Right ventricle myocardium inferior (tissue), 1 donor: ENCODE measurements around the gene THOC7. TPM values are rescaled to one million over a fixed set of nuclear protein-coding genes. Genes with fewer than 3 reads are reported as not detected.

ENCODE experiments used
- ATAC-seq: fragments of 200-7000 bp; cut with Tn5 transposase; one replicate; pipeline ENCODE4 v1.9.1; 2020; ENCODE audit warnings: mild to moderate bottlenecking, moderate library complexity
- DNase-seq: peaks from one replicate; pipeline ENCODE4 v3.0.0; 2021; ENCODE audit errors: missing footprints
- intact Hi-C: fragments of 100-400 bp; cut with DNase I; formaldehyde crosslinking; loops from one replicate; pipeline ENCODE4 v1.11.0; 2022
- total RNA-seq: library from RNA; stranded (reverse); fragmentation: NEBNext Ultra II Directional; extraction: Animal tissue kit (Norgen Biotek cat#: 25700); gene quantifications from one replicate; pipeline ENCODE4 v1.2.1, GENCODE V29; 2021
- donor health status: DM: no; HTN: yes; CAD: no; lungs with severe emphysema.

THOC7 gene
- total RNA-seq, 1 donor from 2014 or later, result 79.1 TPM

DNA sequence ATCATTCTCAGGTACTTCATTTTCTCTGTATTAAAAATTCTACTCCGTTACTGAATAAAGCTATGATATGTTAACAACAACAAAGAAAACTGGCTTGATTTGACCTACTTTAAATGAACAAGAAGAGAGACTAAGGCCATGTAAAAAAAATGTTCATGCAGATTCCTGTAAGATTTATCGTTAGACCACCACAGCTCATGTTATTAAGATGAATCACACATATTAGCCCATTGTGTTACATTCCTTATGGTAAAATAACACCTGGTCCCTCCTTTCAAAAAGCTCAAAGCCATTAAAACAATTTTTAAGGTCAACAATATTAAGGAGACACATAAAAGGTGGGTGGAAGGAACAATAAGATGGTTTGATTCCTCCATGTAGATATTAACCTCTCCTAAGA is 6.3 kb downstream of the THOC7 start:
- intact Hi-C loops, result no loop called here
- no peak for ATAC-seq
- no peak for DNase-seq

DNA sequence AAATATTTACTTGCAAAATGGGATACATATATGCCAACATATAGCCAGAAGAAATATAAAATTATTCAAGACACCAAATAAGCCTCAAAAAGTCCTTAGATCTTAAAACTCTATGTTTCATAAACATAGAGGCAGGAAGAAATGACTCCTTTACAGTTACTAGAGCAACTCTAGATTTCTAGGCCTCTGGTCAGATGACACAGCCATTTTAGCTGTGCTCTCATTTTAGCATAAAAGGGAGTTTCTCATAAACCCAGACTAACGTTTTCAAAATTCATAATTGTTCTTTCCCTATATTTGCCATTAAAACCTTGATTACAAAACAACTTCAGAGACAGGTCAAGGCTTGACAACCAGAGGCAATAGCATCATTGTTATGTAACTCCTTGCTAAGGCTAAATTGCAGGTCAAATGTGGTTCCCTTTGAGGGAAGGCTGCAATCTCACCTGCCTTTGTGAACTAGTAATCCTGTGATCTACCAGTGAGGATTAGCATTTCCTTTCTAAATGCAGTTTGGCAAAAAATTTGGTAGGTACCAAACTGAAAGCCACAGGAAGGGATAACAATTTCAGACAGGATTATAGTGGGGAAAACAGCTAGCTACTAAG is 8.2 kb downstream of the THOC7 start:
- intact Hi-C loops, result no loop called here
- DNase-seq, result no peak
- no peak for ATAC-seq

DNA sequence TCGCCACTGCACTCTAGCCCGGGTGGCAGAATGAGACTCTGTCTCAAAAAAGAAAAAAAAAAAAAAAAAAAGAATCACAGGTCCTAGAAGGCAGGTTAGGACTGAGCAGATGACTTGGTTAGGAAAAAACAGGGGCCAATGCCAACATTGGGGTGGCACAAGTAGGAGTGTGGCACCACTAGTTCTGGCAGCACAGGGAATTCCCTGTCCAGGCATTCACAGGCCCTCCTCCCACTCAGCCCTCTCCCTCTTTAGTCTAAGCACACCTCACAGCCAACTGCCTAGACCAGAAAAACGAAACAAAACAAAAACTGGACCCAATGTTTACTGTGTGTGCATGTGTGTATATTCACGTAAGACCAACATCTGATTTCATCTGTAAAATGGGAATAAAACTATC is 10.5 kb downstream of the THOC7 start:
- ATAC-seq (no peak), DNase-seq (no peak)
- intact Hi-C loops, result no loop called here

DNA sequence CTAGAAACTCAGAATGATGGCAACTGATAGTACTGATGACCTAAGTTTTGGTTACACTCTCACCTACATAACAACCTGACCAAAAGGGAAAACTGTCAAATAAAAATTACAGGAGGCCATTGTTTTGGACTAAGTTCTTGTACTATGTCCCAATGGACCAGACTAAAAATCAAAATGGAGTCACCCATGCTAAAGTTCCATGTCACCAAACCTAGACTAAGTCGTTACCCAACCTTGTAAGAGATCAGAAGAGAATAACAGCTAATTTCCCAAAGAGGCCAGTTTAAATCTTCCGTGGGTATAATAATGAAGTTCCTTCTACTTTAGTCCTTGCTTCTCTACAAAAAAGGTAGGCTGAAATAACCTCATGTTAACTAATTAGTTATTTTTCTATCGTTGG is 12.3 kb downstream of the THOC7 start:
- ATAC-seq (no peak), DNase-seq (no peak)
- intact Hi-C loops, result no loop called here

DNA sequence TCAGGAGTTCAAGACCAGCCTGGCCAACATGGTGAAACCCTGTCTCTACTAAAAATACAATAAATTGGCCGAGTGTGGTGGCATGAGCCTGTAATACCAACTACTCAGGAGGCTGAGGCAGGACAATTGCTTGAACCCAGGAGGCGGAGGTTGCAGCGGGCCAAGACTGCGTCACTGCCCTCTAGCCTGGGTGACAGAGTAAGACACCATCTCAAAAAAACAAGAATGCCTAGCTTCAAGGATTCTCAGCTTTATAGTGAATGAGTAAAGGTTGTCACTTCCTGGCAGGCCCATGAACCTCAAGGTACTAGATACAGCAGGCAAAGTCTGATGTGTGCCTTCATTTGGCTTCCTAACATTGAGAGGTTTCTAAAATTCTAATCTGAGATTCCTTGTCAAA is 14.4 kb downstream of the THOC7 start:
- ATAC-seq (no peak), DNase-seq (no peak)
- intact Hi-C loops, result no loop called here

DNA sequence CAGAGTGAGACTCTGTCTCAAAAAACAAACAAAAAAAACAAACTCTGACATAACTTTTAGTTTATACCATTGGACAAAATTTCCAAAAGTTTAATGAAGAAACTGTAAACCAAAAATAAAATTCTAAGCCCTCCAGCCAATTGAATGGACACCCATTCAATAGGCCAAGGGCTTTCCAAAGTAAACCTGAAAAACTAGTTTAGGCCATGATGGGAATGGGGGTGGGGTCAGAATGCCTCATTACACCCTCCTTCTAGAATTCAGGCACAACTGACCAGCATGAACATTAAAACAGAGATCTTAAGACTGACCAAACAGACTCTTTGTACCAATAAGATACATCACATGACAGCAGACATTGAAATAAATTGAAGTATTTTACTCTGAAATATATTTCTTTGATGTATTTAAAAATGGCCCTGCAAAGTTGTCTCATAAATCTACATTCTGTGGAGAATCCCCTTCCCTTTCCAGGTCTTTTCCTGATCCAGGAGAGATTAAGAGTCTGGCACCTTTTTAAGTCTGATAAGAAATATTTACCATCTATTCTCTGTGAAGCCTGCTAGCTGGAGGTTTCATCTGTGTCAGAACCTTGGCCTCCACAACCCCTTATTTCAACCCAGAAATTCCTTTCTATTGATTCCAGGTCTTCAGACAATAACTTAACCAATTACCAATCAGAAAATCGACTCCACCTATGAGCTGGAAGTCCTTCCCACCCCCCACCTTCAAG is 15.7 kb downstream of the THOC7 start:
- DNase-seq, result no peak
- no peak for ATAC-seq
- intact Hi-C loops, result no loop called here

DNA sequence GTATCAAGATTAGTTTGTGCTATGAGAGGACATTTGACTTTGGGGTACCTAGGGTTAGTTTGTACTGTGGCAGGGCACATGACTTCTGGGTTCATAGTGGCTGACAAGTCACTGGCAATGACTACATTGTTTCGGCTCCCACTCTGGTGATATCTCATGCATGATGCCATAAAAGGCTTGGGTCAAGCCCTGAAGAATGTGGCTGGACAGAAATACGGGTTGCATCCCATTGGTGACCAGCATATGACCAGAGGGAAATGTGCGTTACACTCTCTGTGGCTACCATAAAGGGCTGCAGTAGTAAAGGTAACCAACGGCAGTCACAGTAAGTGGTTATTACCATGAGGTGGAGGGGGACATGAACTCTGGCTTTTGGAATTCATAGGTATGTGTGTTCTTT is 18.4 kb downstream of the THOC7 start:
- no peak for DNase-seq
- no peak for ATAC-seq
- intact Hi-C loops, result no loop called here

DNA sequence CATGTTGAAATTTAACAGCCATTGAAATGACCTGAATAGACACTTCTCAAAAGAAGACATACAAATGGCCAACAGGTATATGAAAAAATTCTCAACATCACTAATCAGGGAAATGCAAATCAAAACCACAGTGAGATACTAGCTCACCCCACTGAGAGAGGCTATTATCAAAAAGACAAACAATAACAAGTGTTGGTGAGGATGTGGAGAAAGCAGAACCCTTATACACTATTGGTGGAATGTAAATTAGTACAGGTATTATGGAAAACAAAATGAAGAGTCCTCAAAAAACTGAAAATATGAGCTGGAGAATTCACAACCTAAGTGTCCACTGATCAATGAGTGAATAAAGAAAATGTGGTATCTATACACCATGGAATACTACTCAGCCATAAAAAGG is 21.5 kb downstream of the THOC7 start:
- DNase-seq, result no peak
- no peak for ATAC-seq
- intact Hi-C loops, result no loop called here

DNA sequence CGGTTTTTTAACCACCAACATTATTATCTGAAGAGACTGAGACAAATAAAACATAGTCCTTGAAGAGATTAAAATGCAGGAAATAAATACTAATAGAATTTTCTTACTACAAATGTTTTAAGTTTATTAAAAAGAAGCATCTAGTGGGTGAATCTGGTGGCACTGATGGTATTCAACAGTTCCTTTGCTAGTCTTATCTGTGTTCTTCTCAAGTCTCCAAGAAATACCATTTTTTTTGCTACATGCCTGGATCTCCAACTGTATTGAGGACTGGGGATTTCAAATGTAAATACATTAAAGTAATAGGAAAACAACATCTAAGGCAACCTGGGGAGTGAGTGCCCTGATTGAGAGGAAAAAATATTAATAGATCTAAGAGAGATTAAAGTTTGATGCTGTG is 21.9 kb downstream of the THOC7 start:
- no peak for DNase-seq
- ATAC-seq, result no peak
- intact Hi-C loops, result no loop called here

DNA sequence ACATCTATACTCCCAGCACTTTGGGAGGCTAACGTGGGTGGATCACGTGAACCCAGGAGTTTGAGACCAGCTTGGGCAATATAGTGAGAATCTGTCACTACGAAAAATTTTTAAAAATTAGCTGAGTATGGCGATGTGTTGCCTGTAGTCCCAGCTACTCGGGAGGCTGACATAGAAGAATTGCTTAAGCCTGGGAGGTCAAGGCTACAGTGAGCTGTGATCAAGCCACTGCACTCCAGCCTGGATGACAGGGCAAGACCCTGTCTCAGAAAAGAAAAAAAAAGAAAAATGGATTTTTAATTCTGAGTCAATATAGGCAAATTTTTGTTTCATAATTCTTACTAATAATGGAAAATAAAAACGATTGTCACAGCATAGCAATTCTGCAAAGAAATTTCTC is 31.2 kb downstream of the THOC7 start:
- no peak for ATAC-seq
- intact Hi-C loops, result no loop called here
- DNase-seq, result no peak

DNA sequence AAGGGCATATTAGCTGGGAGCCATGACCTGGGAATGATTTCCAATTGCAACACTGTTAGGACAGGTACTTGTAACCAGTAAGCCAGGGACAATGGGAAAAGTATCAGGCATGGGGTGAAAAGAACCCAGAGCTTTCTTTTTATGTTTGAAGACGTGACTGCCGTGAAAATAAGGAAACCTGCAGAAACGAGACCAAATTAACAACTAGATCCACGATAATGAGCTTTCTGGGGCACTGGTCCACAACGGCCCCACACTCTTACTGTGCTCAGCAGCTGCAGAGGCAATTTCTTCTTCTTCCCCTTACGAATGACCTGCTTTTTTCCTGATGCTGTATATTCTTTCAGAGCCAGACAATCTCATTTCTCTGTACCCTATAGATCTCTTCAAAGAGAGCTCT is 33.1 kb downstream of the THOC7 start:
- intact Hi-C loops, result no loop called here
- DNase-seq (no peak), ATAC-seq (no peak)

DNA sequence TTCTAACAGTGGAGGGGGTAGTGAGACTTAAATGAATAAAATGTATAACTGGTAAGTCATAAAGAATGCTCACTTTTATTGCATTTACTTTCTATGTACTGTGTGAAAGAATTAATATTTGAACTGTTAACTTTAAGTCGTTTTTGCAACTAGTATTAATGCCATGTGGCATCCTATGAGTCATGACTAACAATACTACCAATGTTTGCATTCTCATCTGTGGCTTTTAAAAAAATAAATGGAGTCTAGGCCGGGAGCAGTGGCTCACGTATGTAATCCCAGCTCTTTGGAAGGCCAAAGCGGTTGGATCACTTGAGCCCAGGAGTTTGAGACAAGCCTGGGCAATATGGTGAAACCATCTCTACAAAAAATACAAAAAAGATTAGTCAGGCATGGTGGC is 39.3 kb downstream of the THOC7 start:
- intact Hi-C loops, result no loop called here
- ATAC-seq (no peak), DNase-seq (no peak)

DNA sequence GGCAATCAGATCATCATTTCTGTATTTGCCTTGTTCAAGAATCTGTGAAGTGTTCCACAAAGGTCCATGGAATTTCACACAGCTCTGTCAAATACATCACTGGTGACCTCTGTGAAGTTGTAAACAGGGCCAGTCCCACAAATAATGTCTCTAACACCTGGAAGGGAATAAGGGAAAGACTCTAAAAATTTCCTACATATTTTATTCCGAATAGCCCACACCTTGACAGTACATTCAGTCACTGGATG is 44.5 kb downstream of the THOC7 start, which contains the start of gene C3orf49:
Gene C3orf49 (plus strand): TSS at position 149 of the 248 bp plus-strand sequence. CDS start 173 bp downstream, outside the sequence.
- DNase-seq (no peak), ATAC-seq (no peak)
- intact Hi-C loops, result no loop called here

DNA sequence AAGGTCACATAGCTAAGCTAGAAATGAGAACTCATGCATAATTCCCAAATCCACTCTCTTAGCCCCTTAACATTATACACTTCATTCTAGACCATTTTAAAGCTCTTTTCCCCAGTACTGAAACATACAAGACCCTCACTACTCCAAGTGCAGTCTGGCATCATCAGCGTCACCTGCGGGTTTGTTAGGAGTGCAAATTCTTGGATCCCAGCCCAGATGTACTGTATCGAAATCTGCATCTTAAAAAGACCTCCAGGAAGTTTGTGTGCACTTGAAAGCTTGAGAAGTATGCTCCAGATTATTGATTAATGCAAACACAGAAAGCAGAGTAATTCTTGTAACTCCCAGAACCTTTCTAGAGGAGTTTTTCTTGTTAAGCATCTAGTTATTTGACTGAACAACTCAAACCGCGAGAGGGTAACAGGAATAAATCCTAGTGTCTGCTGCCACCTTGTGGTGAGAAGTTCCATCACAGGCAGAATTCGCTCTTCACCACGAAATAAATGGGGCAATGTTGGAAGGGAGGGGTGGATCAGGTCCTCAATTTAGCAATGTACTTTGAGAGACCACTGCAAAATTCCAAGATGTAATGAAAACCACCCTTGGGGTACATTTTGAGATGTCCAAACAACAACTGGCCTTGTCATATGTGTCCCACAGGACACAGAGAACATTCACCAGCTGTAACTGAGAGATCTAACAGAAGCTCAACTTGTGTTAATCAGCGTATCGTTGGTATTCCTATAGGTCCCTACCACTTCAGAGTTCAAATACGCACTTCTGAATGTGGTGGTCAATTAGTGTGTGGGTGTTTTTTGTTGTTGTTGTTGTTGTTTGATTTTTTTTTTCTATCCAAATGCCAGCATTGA is 45.1 kb downstream of the THOC7 start:
- DNase-seq (no peak), ATAC-seq (no peak)
- intact Hi-C loops, result loop anchor here (1.0 kb wide), 1 partner anchor 467 kb away; no protein-coding TSS in a partner anchor

DNA sequence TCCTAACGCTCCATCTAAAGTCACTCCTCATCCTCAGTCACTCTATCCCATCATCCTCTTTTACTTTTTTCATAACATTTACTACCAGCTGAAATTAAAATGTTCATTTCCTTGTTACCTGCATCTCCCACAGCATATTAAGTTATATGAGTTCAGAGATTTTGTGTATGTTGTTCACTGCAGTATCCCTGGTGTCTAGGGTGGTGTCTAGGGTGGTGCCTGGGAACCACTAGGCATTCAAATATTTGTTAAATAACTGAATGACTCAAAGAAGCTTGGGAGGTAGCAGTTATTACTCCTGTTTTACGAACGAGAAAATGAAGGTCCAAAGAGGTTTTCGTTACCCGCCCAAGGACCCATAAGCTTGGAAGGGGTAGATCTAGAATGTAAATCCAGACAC is 46.4 kb downstream of the THOC7 start:
- intact Hi-C loops, result no loop called here
- DNase-seq (no peak), ATAC-seq (no peak)

DNA sequence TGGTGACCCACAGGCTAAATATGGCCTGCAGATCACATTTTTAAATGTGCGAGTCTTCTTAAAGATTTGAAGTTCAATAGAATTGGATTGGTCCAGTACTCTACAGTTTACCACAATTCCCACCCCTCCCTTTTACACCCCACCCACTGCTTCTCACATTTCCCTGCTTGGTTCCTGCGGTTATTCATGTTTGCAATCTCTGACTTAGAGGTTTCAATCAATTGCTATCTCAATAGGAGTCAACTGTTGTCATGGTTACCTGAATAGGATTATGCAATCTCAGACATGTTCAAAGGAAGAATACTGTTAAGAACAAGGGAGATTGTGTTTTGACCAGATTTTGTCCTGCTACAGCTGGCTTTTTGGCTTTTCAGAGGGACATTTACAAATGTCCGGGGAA is 49.4 kb downstream of the THOC7 start:
- DNase-seq, result no peak
- intact Hi-C loops, result no loop called here
- ATAC-seq, result no peak

DNA sequence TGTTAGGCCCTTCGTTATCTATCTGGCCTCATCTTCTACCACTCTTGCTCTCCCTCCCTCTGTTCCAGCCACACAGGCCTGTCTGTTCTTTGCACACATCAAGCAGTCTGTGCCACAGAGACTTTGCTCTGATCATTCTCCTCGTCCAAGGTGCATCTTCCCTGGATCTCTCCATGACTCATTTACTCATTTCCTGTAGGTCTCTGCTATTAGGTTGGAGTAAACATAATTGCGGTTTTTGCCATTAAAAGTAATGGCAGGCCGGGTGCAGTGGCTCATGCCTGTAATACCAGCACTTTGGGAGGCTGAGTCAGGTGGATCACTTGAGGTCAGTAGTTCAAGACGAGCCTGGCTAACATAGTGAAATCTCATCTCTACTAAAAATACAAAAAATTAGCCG is 54.0 kb downstream of the THOC7 start:
- no peak for DNase-seq
- ATAC-seq, result no peak
- intact Hi-C loops, result no loop called here

DNA sequence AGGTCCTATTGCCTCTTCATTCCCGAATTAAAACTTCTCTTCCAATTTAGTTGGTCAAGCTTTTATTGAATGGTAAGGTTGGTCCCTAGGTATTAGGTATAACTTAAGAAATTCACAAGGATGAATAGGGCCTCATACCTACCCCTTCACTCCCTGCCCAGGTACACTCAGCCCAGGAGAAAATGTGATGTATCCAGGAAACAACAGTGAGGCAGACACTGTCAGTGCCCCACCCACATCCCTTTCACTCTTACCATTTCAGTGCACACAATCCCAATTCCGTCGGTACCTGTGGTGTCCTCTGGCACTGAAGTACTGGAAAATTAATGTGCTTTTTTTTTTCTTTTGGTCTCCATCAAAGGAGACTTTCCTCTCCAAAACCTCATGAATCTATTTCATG is 55.0 kb downstream of the THOC7 start:
- intact Hi-C loops, result no loop called here
- DNase-seq (no peak), ATAC-seq (no peak)

DNA sequence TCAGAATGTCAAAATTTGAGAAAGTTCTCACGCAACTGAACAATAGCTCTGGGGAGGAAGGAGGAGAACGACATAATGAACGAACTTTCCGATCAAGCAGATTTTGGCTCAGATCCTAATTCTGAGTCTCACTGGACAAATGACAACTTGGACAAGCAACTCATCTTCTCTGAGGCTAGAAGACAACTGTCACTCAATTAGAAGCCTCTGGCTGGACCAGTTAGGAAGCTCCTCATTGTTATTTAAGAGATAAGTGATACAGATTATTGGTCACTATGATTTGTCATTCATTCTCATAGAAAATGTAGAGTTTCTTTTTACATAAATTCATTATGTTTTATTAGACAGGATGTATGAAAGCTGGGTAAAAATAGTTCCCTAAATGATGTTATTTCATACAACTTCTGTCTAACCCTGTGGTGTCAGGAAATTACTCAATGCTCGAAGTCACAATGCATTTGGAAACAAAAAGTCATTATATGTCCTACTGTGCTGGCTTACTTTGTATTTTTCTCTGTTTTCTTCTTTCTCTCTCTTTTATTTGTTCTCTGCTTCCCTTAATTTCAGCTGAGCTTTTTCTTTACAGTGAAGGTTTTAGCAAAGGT is 55.5 kb downstream of the THOC7 start:
- ATAC-seq, result no peak
- DNase-seq, result no peak
- intact Hi-C loops, result no loop called here

DNA sequence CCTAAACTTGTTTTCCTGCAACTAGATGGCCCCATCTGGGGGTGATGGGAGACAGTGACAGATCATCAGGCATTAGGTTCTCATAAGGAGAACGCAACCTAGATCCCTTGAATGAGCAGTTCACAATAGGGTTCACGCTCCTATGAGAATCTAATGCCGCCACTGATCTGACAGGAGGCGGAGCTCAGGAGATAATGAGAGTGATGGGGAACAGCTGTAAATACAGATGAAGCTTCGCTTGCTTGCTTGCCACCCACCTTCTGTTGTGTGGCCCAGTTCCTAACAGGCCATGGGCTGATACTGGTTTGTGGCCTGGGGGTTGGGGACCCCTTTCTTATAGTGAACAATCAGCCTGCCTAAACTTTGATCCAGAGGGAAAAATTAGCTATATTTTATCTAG is 59.7 kb downstream of the THOC7 start:
- no peak for DNase-seq
- intact Hi-C loops, result no loop called here
- no peak for ATAC-seq
